BLaER1 treated with 17β-estradiol and CSF1 and Interleukin-3, amounts not matched to agents 10 nM and 100 nM (cell line): ENCODE results near the gene ZSCAN16.

Experiments
- H3K27ac ChIP-seq, 11 experiments: shearing (Covaris generic); formaldehyde crosslinking; 2 replicates each; pipeline ENCODE4 v1.8.1; 2022
- H3K27me3 ChIP-seq, 11 experiments: shearing (Covaris generic); formaldehyde crosslinking; 2 replicates each; pipeline ENCODE4 v1.8.1; 2022
- H3K36me3 ChIP-seq, 11 experiments: shearing (Covaris generic); formaldehyde crosslinking; 2 replicates each; pipeline ENCODE4 v1.8.1; 2022
- H3K4me1 ChIP-seq, 10 experiments: shearing (Covaris generic); formaldehyde crosslinking; 2 replicates each; pipeline ENCODE4 v1.8.1; 2022
- H3K4me2 ChIP-seq, 11 experiments: shearing (Covaris generic); formaldehyde crosslinking; 2 replicates each; pipeline ENCODE4 v1.8.1; 2022
- H3K4me3 ChIP-seq, 10 experiments: shearing (Covaris generic); formaldehyde crosslinking; 2 replicates each; pipeline ENCODE4 v1.8.1; 2022
- H3K9ac ChIP-seq, 11 experiments: shearing (Covaris generic); formaldehyde crosslinking; 2 replicates each; pipeline ENCODE4 v1.8.1; 2022
- H3K9me3 ChIP-seq, 11 experiments: shearing (Covaris generic); formaldehyde crosslinking; replicated peaks in 1 of 11; 2 replicates each; pipeline ENCODE4 v1.8.1; 2022
- H4K20me1 ChIP-seq, 11 experiments: shearing (Covaris generic); formaldehyde crosslinking; 2 replicates each; pipeline ENCODE4 v1.8.1; 2022
- Cebpa-rat ChIP-seq, 11 experiments: shearing (Covaris generic); IDR thresholded peaks; 2 replicates each; pipeline ENCODE4 v1.8.1; 2022

ZSCAN16 gene

GRCh38 chr6:28136585-28137504 lies 12.4 kb downstream of the ZSCAN16 start:
- TF ChIP-seq Cebpa-rat (IDR thresholded peaks at IDR 0.05): no peak

GRCh38 chr6:28137505-28137981 lies 13.1 kb downstream of the ZSCAN16 start:
- H3K9ac ChIP-seq: peak overlapping the region; percentile 82 to 98 (median 94)
- peaks cover 0 to 15% (median 10%) of the 10 kb centered on the region in 11 experiments; a peak in 13 of 22 replicates for H3K36me3 ChIP-seq
- peaks cover 45 to 71% (median 58%) of the 10 kb centered on the region in 10 experiments for H3K4me1 ChIP-seq
- no peaks in the 10 kb centered on the region for H3K9me3 ChIP-seq
- no peak for TF ChIP-seq Cebpa-rat (IDR thresholded peaks at IDR 0.05)
- H3K27ac ChIP-seq: peak overlapping the region; percentile 85 to 99 (median 95)
- no peaks in the 10 kb centered on the region for H3K27me3 ChIP-seq
- H3K4me3 ChIP-seq: peak overlapping the region; percentile 67 to 87 (median 76)
- H3K4me2 ChIP-seq: peak overlapping the region; percentile 74 to 97 (median 88)
- peaks cover under 1 to 16% (median 11%) of the 10 kb centered on the region in 11 experiments; a peak in 11 of 22 replicates for H4K20me1 ChIP-seq

More at GRCh38 chr6:28136585-28137504, 12.4 kb downstream of the ZSCAN16 start:
- Histone ChIP-seq H3K4me1 (peaks cover 45 to 74% (median 57%) of the 10 kb centered on the region in 10 experiments), H3K9ac (peak overlapping the region; percentile 82 to 98 (median 94)), H3K4me2 (peak overlapping the region; percentile 74 to 97 (median 88)), H3K27ac (peak overlapping the region; percentile 85 to 99 (median 95)), H4K20me1 (peaks cover 3 to 19% (median 14%) of the 10 kb centered on the region in 11 experiments; a peak in 11 of 22 replicates), H3K9me3 (no peaks in the 10 kb centered on the region), H3K36me3 (peaks cover 0 to 21% (median 15%) of the 10 kb centered on the region in 11 experiments; a peak in 14 of 22 replicates), H3K4me3 (peak overlapping the region; percentile 67 to 87 (median 76)), H3K27me3 (no peaks in the 10 kb centered on the region)

- Histone ChIP-seq H3K9me3 (no peaks in the 10 kb centered on the region; a peak in 1 of 22 replicates), H3K4me2 (peak overlapping the region in 7 of 11 experiments; percentile 13 to 93 (median 20); a peak in 10 of 22 replicates), H4K20me1 (peaks cover 0 to 9% (median 0%) of the 10 kb centered on the region in 11 experiments; a peak in 1 of 22 replicates), H3K9ac (no peak overlapping the region), H3K27ac (no peak overlapping the region), H3K36me3 (peaks cover 10 to 14% (median 12%) of the 10 kb centered on the region in 11 experiments; a peak in 21 of 22 replicates), H3K27me3 (no peaks in the 10 kb centered on the region), H3K4me1 (peaks cover 32 to 64% (median 51%) of the 10 kb centered on the region in 10 experiments), H3K4me3 (no peak overlapping the region)
- no peak for TF ChIP-seq Cebpa-rat (IDR thresholded peaks at IDR 0.05)
Measured at GRCh38 chr6:28139860-28140543, 15.6 kb downstream of the ZSCAN16 start.

GRCh38 chr6:28140616-28141015 lies 16.2 kb downstream of the ZSCAN16 start:
- H3K36me3 ChIP-seq: peaks cover 16 to 20% (median 18%) of the 10 kb centered on the region in 11 experiments; a peak in 21 of 22 replicates
- H3K27me3 ChIP-seq: no peaks in the 10 kb centered on the region
- H3K4me2 ChIP-seq: peak overlapping the region in 8 of 11 experiments; percentile 16 to 95 (median 80); a peak in 11 of 22 replicates
- no peaks in the 10 kb centered on the region; a peak in 1 of 22 replicates for H3K9me3 ChIP-seq
- H3K4me3 ChIP-seq: no peak overlapping the region
- peaks cover 0 to 9% (median 0%) of the 10 kb centered on the region in 11 experiments; a peak in 1 of 22 replicates for H4K20me1 ChIP-seq
- H3K4me1 ChIP-seq: peaks cover 28 to 58% (median 46%) of the 10 kb centered on the region in 10 experiments
- H3K9ac ChIP-seq: no peak overlapping the region
- no peak overlapping the region for H3K27ac ChIP-seq
- no peak for TF ChIP-seq Cebpa-rat (IDR thresholded peaks at IDR 0.05)

- Histone ChIP-seq H3K9ac (peak within 1 kb of the TSS; percentile 80 to 94 (median 91)), H3K4me1 (peaks cover 27 to 54% (median 41%) of the 10 kb centered on the region in 10 experiments), H3K27ac (peak within 1 kb of the TSS; percentile 71 to 88 (median 84)), H4K20me1 (peaks cover 0 to 9% (median 0%) of the 10 kb centered on the region in 11 experiments; a peak in 1 of 22 replicates), H3K36me3 (peaks cover 21 to 31% (median 26%) of the 10 kb centered on the region in 11 experiments; a peak in 21 of 22 replicates), H3K4me2 (peak within 1 kb of the TSS; percentile 76 to 95 (median 84)), H3K27me3 (no peaks in the 10 kb centered on the region), H3K4me3 (peak within 1 kb of the TSS; percentile 73 to 98 (median 88)), H3K9me3 (no peaks in the 10 kb centered on the region; a peak in 1 of 22 replicates)
- TF ChIP-seq Cebpa-rat (IDR thresholded peaks at IDR 0.05): no peak
Measured at GRCh38 chr6:28141500-28142329, 17.3 kb downstream of the ZSCAN16 start, which contains the start of gene ZKSCAN8. ZKSCAN8 (plus strand) TSS chr6:28141883; CDS start chr6:28148408, 6,525 bp downstream.

- Histone ChIP-seq H3K27me3 (no peaks in the 10 kb centered on the region), H3K4me3 (peak overlapping the region; percentile 73 to 98 (median 88)), H3K4me2 (peak overlapping the region; percentile 76 to 95 (median 84)), H4K20me1 (peaks cover 0 to 9% (median 0%) of the 10 kb centered on the region in 11 experiments; a peak in 2 of 22 replicates), H3K9me3 (no peaks in the 10 kb centered on the region; a peak in 1 of 22 replicates), H3K27ac (peak overlapping the region; percentile 71 to 88 (median 84); a peak in 21 of 22 replicates), H3K36me3 (peaks cover 22 to 38% (median 29%) of the 10 kb centered on the region in 11 experiments; a peak in 21 of 22 replicates), H3K4me1 (peaks cover 27 to 60% (median 41%) of the 10 kb centered on the region in 10 experiments), H3K9ac (peak overlapping the region; percentile 80 to 94 (median 91))
- TF ChIP-seq Cebpa-rat (IDR thresholded peaks at IDR 0.05): no peak
Measured at GRCh38 chr6:28142446-28142845, 18.0 kb downstream of the ZSCAN16 start.

GRCh38 chr6:28145231-28145630 lies 20.8 kb downstream of the ZSCAN16 start:
- no peak for TF ChIP-seq Cebpa-rat (IDR thresholded peaks at IDR 0.05)
- H3K4me2 ChIP-seq: no peak overlapping the region
- H3K4me1 ChIP-seq: peaks cover 10 to 43% (median 21%) of the 10 kb centered on the region in 10 experiments
- no peak overlapping the region for H3K27ac ChIP-seq
- peaks cover 50 to 66% (median 57%) of the 10 kb centered on the region in 11 experiments for H3K36me3 ChIP-seq
- no peak overlapping the region for H3K9ac ChIP-seq
- H3K27me3 ChIP-seq: no peaks in the 10 kb centered on the region
- H4K20me1 ChIP-seq: peaks cover 0 to 9% (median 0%) of the 10 kb centered on the region in 11 experiments; a peak in 6 of 22 replicates
- peaks cover 0 to 5% (median 3%) of the 10 kb centered on the region in 11 experiments; a peak in 6 of 22 replicates for H3K9me3 ChIP-seq
- no peak overlapping the region for H3K4me3 ChIP-seq
